ENCODE measurements around the gene HS3ST3A1.

Gene HS3ST3A1

GRCh38 chr17:13545941-13546340 is 55.8 kb downstream of the HS3ST3A1 start:
- in situ Hi-C loops (cut with MboI; ENCODE audit: low pct_unique_long_range_greater_than_20kb, low sequenced_read_pairs, unreplicated experiment) = no loop called here
- TF ChIP-seq, protein P1, sequence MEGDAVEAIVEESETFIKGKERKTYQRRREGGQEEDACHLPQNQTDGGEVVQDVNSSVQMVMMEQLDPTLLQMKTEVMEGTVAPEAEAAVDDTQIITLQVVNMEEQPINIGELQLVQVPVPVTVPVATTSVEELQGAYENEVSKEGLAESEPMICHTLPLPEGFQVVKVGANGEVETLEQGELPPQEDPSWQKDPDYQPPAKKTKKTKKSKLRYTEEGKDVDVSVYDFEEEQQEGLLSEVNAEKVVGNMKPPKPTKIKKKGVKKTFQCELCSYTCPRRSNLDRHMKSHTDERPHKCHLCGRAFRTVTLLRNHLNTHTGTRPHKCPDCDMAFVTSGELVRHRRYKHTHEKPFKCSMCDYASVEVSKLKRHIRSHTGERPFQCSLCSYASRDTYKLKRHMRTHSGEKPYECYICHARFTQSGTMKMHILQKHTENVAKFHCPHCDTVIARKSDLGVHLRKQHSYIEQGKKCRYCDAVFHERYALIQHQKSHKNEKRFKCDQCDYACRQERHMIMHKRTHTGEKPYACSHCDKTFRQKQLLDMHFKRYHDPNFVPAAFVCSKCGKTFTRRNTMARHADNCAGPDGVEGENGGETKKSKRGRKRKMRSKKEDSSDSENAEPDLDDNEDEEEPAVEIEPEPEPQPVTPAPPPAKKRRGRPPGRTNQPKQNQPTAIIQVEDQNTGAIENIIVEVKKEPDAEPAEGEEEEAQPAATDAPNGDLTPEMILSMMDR (IDR thresholded peaks at IDR 0.05; ENCODE audit: extremely low read depth, insufficient read depth, missing control alignments) = no peak

GRCh38 chr17:13544765-13545164 is 57.0 kb downstream of the HS3ST3A1 start:
- in situ Hi-C loops (cut with MboI; ENCODE audit: low pct_unique_long_range_greater_than_20kb, low sequenced_read_pairs, unreplicated experiment) = no loop called here
- TF ChIP-seq, protein P1 (IDR thresholded peaks at IDR 0.05; ENCODE audit: extremely low read depth, insufficient read depth, missing control alignments) = no peak
- DNase-seq (ENCODE audit: low spot score) = no peak

More at GRCh38 chr17:13545941-13546340, 55.8 kb downstream of the HS3ST3A1 start:
- no peak for DNase-seq (ENCODE audit: low spot score)

- DNase-seq (ENCODE audit: low spot score) = no peak
- TF ChIP-seq, protein P1 (IDR thresholded peaks at IDR 0.05; ENCODE audit: extremely low read depth, insufficient read depth, missing control alignments) = no peak
Observed at GRCh38 chr17:13544292-13544691, 57.4 kb downstream of the HS3ST3A1 start.

GRCh38 chr17:13542636-13543035 is 59.1 kb downstream of the HS3ST3A1 start:
- TF ChIP-seq, protein P1 (IDR thresholded peaks at IDR 0.05; ENCODE audit: extremely low read depth, insufficient read depth, missing control alignments) = no peak
- DNase-seq (ENCODE audit: low spot score) = no peak
- in situ Hi-C loops (cut with MboI; ENCODE audit: low pct_unique_long_range_greater_than_20kb, low sequenced_read_pairs, unreplicated experiment) = no loop called here

More at GRCh38 chr17:13544292-13544691, 57.4 kb downstream of the HS3ST3A1 start:
- in situ Hi-C loops (cut with MboI; ENCODE audit: low pct_unique_long_range_greater_than_20kb, low sequenced_read_pairs, unreplicated experiment) = no loop called here

DNA sequence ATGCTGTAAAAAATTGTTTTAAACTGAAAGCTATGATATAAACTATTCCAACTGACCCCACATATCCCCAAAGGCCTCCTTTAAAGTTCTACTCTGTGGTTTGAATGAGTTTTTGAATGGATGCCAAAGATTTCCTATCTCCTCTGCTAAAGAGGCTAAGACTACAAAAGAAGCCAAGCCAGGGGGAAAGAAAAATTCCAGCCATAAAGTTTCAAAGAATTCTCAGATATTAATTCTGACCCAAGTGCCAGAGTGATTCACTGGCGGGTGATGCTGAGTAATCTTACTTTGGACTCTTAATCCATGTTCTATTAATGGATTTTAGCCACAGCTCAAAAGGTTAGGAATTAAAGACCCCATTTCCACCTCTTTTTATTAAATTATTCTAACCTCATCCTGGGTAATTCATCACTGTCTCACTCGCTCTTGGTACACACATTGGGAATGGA is 60.7 kb downstream of the HS3ST3A1 start:
- in situ Hi-C loops (cut with MboI; ENCODE audit: low pct_unique_long_range_greater_than_20kb, low sequenced_read_pairs, unreplicated experiment) = no loop called here
- no peak for DNase-seq (ENCODE audit: low spot score)
- TF ChIP-seq, protein P1 (IDR thresholded peaks at IDR 0.05; ENCODE audit: extremely low read depth, insufficient read depth, missing control alignments) = no peak

DNA sequence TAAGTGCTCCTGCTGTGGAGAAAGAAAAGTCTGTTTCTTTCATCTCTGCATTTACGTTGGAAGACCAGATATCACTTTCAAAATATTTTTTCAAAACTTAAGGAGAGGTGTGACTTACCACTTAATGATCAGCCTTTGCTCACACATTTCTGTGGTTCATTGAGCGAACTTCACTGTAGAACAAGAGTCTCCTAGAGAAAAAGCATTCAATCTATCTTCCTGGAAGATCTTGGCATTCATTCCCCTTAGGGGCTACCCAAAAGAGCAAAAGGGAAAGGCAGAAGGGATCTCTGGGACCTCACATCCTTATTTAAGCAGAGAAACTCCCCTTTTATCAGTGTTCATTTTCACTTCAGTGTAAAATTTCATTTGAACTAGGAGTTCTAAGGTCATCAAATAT is 61.2 kb downstream of the HS3ST3A1 start:
- no peak for DNase-seq (ENCODE audit: low spot score)
- TF ChIP-seq, protein P1 (IDR thresholded peaks at IDR 0.05; ENCODE audit: extremely low read depth, insufficient read depth, missing control alignments) = no peak
- in situ Hi-C loops (cut with MboI; ENCODE audit: low pct_unique_long_range_greater_than_20kb, low sequenced_read_pairs, unreplicated experiment) = no loop called here

GRCh38 chr17:13539421-13539820 is 62.3 kb downstream of the HS3ST3A1 start:
- in situ Hi-C loops (cut with MboI; ENCODE audit: low pct_unique_long_range_greater_than_20kb, low sequenced_read_pairs, unreplicated experiment) = no loop called here
- DNase-seq (ENCODE audit: low spot score) = no peak
- TF ChIP-seq, protein P1 (IDR thresholded peaks at IDR 0.05; ENCODE audit: extremely low read depth, insufficient read depth, missing control alignments) = no peak

Measured in GM13977 (cell line).